SK-N-SH (cell line): ENCODE data around the gene ABCC11. TPM values are rescaled to one million over a fixed set of nuclear protein-coding genes. Genes with fewer than 3 reads are reported as not detected.

ENCODE experiments used
- polyA plus RNA-seq, 3 experiments: library from polyadenylated mRNA; depleted of rRNA; stranded (reverse); fragments of >200 nt; gene quantifications; 2 replicates each; pipeline ENCODE4 v1.2.3, GENCODE V29; 2012

Gene ABCC11
- polyA plus RNA-seq, 1 of the 3 experiments (the other 2 are of a cell fraction): 0.07 TPM

Other genes starting within 250 kb of the ABCC11 start
- not detected in 2 replicates for gene ABCC12, start 91.5 kb downstream of the ABCC11 start, polyA plus RNA-seq (2012; rRNA removed)
- 22.4 and 34.8 TPM in 2 replicates for gene LONP2, start 3.2 kb downstream of the ABCC11 start, polyA plus RNA-seq (2012; rRNA removed)
- 15.1 and 15.4 TPM in 2 replicates for gene SIAH1, start 137.9 kb upstream of the ABCC11 start, polyA plus RNA-seq (2012; rRNA removed)